Ramos (cell line): ENCODE measurements around the gene RAB20.
"Not testable (repeated sequence)": the region's sequence is repeated elsewhere in the genome, so short reads cannot be mapped to it uniquely, and the experiment has no call there.

Source experiments
- in situ Hi-C: fragments of 300-500 bp; cut with MboI; formaldehyde crosslinking; loops from one replicate; pipeline ENCODE4 v1.14.3; 2022; ENCODE audit warnings: low sequenced_read_pairs; ENCODE audit not compliant: unreplicated experiment

RAB20 gene

DNA sequence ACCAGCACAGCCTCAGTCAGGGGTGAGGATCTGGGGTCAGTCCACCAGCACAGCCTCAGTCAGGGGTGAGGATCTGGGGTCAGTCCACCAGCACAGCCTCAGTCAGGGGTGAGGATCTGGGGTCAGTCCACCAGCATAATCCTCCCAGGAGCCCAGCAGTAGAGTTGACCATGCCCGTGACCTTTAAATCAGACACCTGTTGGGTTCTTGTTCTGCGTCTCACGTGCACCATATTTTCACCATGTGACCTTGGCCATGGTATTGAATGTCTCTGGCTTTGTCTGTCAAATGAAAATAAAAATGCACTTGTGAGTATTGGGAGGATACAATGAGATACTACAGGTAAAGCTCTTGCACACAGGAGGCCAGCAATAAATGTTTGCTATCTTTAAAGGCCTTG is 63.6 kb downstream of the RAB20 start:
- in situ Hi-C loops, result not testable (repeated sequence)

- in situ Hi-C loops, result no loop called here
Measured at GRCh38 chr13:110497003-110497402, 64.5 kb downstream of the RAB20 start.

DNA sequence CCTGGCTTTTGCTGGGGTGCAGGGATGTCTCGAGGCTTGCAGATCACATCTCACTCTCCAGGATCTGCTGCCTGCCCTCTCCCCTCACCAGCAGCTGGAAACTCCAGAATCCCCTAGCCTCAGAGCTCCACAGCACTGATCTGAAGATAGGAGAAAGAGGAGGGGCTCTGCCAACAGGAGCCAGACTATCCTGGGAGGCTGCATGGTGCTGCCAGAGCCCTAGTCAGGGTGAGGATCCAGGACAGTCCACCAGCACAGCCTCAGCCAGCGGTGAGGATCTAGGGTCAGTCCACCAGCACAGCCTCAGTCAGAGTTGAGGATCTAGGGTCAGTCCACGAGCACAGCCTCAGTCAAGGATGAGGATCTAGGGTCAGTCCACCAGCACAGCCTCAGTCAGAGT is 65.2 kb downstream of the RAB20 start:
- in situ Hi-C loops, result no loop called here

DNA sequence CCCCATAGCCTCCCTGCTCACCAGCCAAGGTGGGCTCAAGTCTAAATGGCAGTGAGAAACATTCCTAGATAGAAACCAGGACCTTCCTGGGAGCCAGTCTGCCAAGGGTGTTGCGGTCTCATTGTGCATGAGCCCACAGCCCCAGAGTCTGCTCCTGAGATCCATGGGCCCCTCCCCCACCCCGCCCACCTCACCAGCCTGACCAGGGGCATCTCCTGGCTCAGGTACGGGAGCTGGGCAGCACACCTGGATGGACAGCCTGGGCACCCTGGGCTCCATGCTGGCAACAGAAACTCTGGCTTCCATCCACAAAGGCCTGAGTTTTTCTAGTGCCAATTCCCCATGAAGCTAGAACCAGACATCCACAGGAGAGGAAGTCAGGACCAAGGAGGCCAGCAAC is 65.6 kb downstream of the RAB20 start:
- in situ Hi-C loops, result no loop called here

- in situ Hi-C loops, result no loop called here
Measured at GRCh38 chr13:110495376-110495775, 66.1 kb downstream of the RAB20 start.

DNA sequence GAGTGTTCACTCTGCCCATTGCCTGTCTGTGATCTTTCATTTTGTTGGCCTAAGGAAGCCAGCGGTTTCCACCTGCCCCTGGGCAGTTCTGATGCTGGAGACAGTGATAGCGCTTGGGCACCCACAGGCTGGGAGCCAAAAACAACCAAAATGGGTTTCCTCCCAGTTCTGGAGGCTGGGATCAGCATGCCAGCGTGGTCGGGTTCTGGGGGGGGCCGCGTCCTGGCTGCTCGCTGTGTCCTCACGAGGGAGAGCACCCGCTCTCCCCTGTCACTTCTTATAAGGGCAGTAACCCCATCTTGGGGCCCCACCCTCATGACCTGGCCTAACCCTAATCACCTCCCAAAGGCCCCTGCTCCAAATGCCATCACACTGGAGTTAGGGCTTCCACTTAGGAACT is 67.9 kb downstream of the RAB20 start:
- in situ Hi-C loops, result no loop called here

DNA sequence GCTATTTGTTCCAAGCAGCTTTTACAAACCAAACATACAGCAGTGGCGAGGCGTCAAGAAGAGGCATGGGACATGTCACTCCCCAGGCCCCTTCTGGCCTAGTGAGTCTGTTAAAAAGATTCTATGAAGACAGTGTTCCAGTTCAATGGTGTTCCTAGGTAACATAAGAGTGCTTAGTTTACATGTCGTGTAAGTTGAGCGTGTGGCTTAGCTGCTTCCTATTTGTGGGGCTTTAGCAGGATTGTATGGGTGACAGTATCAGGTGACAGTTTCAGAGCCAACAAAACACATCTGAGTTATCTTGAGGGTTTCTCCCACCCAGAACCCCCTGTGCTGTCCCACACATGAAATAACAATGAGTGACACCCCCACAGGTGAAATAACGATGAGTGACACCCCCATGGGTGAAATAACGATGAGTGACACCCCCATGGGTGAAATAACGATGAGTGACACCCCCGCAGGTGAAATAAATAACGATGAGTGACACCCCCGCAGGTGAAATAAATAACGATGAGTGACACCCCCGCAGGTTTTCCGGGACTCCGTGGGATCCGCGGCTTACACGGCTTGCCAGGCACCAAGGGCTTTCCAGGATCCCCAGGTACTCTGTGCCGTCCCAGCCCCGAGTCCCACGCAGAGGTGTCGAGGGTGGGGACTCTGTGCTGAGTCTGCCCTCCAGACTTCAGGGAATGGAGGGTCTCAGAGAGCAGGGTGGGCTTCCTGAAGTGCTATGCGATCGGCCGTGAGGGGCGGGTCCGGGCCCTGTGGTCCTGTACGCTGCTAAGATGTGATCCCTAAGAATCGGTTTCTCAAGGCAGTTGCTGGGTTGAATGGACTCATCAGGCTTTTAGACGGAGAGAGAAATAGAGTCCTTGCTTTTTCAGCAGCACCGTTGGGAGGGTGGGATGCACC is 68.6 kb downstream of the RAB20 start:
- in situ Hi-C loops, result no loop called here

GRCh38 chr13:110491869-110492678 is 69.4 kb downstream of the RAB20 start:
- in situ Hi-C loops, result no loop called here

- in situ Hi-C loops, result no loop called here
Measured at GRCh38 chr13:110490009-110490770, 71.3 kb downstream of the RAB20 start.

- in situ Hi-C loops, result not testable (repeated sequence)
Measured at GRCh38 chr13:110486880-110487279, 74.6 kb downstream of the RAB20 start.

DNA sequence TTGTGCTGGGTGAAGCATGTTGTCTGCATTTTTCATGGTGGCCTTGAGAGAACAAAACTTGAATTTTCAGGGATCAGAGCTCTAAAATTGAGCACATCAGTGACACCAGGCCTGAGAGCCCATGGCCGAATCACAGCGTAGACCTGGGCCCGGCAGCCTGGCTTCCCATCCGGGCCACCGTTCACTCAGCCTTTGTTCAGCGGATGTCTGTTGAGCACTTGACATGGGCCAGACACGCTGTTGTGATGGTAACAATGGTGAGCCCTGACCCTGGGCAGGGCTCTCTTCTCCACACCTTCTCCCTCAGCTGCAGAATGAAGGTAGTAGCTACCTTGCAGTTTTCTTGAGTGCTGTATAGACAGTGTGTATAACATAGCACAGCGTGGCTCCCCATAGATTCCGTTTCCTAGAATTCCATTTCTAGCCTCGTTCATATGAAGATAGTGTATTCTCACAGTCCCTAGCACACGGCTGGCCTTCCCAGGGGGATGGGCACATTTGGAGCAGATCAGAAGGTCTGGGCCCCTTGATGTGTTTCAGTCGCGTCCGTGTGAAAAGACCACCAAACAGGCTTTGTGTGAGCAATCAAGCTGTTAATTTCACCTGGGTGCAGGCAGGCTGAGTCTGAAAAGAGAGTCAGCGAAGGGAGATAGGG is 75.3 kb downstream of the RAB20 start:
- in situ Hi-C loops, result no loop called here

DNA sequence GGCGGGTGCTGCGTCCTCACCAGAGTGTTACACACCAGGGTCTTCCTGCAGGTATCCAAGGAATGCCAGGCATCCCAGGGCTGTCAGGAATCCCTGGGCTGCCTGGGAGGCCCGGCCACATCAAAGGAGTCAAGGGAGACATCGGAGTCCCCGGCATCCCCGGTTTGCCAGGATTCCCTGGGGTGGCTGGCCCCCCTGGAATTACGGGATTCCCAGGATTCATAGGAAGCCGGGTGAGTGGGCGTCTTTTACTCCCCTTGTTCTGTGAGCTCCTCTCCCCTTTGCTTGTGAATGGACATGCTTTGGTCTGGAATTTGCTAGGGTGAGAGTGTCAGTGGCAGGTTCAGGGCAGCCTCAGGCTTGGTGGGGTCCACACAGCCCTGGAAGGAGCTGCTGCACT is 75.9 kb downstream of the RAB20 start:
- in situ Hi-C loops, result no loop called here

GRCh38 chr13:110484290-110485048 is 77.1 kb downstream of the RAB20 start:
- in situ Hi-C loops, result no loop called here

DNA sequence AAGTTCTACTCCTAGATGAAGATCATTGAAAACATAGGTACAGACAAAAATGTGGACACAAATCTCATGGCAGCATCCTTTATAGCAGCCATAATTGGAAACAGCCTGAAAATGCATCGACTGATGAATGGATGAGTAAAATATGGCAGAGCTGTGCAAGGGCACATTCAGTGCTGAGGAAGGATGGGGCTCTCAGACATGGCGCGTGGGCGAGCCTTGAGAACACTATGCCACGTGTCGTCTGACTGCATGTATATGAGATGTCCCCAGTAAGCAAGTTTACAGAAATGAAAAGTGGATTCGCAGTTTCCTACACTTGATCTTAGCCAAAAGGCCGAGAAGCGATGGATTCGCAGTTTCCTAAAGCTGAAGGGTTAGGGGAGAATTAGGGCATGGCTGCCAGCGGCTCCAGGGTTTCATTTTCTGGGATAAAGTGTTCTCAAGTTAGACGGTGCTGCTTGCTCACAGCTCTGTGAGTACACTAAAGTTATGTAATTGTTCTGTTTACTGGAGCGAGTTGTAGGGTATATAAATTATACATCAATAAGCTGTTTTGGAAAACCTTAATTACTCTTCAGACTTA is 78.0 kb downstream of the RAB20 start:
- in situ Hi-C loops, result no loop called here

GRCh38 chr13:110480161-110480560 is 81.4 kb downstream of the RAB20 start:
- in situ Hi-C loops, result no loop called here

GRCh38 chr13:110479648-110480047 is 81.9 kb downstream of the RAB20 start:
- in situ Hi-C loops, result no loop called here

- in situ Hi-C loops, result no loop called here
Measured at GRCh38 chr13:110479215-110479545, 82.3 kb downstream of the RAB20 start.

- in situ Hi-C loops, result no loop called here
Measured at GRCh38 chr13:110478405-110479214, 82.9 kb downstream of the RAB20 start.
